WTC11 (cell line): ENCODE results near the gene CDC20B. TPM values are rescaled to one million over a fixed set of nuclear protein-coding genes. Genes with fewer than 3 reads are reported as not detected.
"Not testable (repeated sequence)": the region's sequence is repeated elsewhere in the genome, so short reads cannot be mapped to it uniquely, and the experiment has no call there.

ENCODE experiments used
- ATAC-seq: fragments of 200-7000 bp; cut with Tn5 transposase; 2 replicates; pipeline ENCODE4 v1.10.0; 2021; ENCODE audit warnings: mild to moderate bottlenecking, moderate library complexity
- CTCF ChIA-PET: fragments of 300-600 bp; sonication (Branson Sonifier 250); formaldehyde crosslinking; loops from one replicate; lab custom pipeline; 2021; ENCODE audit warnings: antibody characterized with exemption; lab: Charles Lee
- POLR2A ChIA-PET: fragments of 350-600 bp; sonication (Branson Sonifier 250); formaldehyde crosslinking; loops from one replicate; lab custom pipeline; 2021; ENCODE audit warnings: antibody characterized with exemption; lab: Charles Lee
- DNase-seq: peaks from one replicate; pipeline ENCODE4 v3.0.0; 2021; ENCODE audit warnings: low spot score
- H3K27ac Mint-ChIP-seq: 2 replicates; pipeline ENCODE4 v1.8.0; 2021; ENCODE audit warnings: mixed read lengths
- H3K27me3 Mint-ChIP-seq: 2 replicates; pipeline ENCODE4 v1.8.0; 2021; ENCODE audit warnings: low read depth, mild to moderate bottlenecking, moderate library complexity, mixed read lengths
- H3K36me3 Mint-ChIP-seq: 2 replicates; pipeline ENCODE4 v1.8.0; 2021; ENCODE audit warnings: mixed read lengths
- H3K4me1 Mint-ChIP-seq: 2 replicates; pipeline ENCODE4 v1.8.0; 2022; ENCODE audit warnings: mixed read lengths
- H3K4me3 Mint-ChIP-seq: 2 replicates; pipeline ENCODE4 v1.8.0; 2021; ENCODE audit warnings: mild to moderate bottlenecking, moderate library complexity, mixed read lengths
- H3K9me3 Mint-ChIP-seq: 2 replicates; pipeline ENCODE4 v1.8.0; 2021; ENCODE audit warnings: mixed read lengths
- ATF2 ChIP-seq: sonication (generic); formaldehyde crosslinking; IDR thresholded peaks from 2 replicates; pipeline ENCODE4 v1.8.1; 2022; ENCODE audit warnings: low read depth, missing genetic modification reagents, borderline replicate concordance
- ESRRA ChIP-seq: sonication (generic); formaldehyde crosslinking; IDR thresholded peaks from 2 replicates; pipeline ENCODE4 v1.8.1; 2022; ENCODE audit warnings: mild to moderate bottlenecking, missing genetic modification reagents, borderline replicate concordance
- ETV6 ChIP-seq: sonication (generic); formaldehyde crosslinking; IDR thresholded peaks from 2 replicates; pipeline ENCODE4 v1.8.1; 2022; ENCODE audit warnings: mild to moderate bottlenecking, missing genetic modification reagents
- GTF2I ChIP-seq: fragments of 250-450 bp; sonication (Bioruptor Pico); conservative IDR thresholded peaks from 2 replicates; pipeline ENCODE4 v1.4.0; 2021; ENCODE audit warnings: mild to moderate bottlenecking
- HMGA2 ChIP-seq: fragments of 250-450 bp; sonication (Bioruptor Pico); IDR thresholded peaks from 2 replicates; pipeline ENCODE4 v1.4.0; 2021; ENCODE audit warnings: mild to moderate bottlenecking, moderate library complexity
- IRF2 ChIP-seq: sonication (generic); formaldehyde crosslinking; IDR thresholded peaks from 2 replicates; pipeline ENCODE4 v1.8.0; 2022; ENCODE audit warnings: low read depth, missing genetic modification reagents, borderline replicate concordance
- JAZF1 ChIP-seq: fragments of 250-450 bp; sonication (Bioruptor Pico); IDR thresholded peaks from 2 replicates; pipeline ENCODE4 v1.9.0; 2021; ENCODE audit warnings: moderate library complexity, mild to moderate bottlenecking, inconsistent platforms
- NFATC4 ChIP-seq: fragments of 250-450 bp; sonication (Bioruptor Pico); IDR thresholded peaks from 2 replicates; pipeline ENCODE4 v1.9.0; 2021; ENCODE audit warnings: mild to moderate bottlenecking
- NFE2L1 ChIP-seq: sonication (generic); formaldehyde crosslinking; IDR thresholded peaks from 2 replicates; pipeline ENCODE4 v1.8.1; 2023; ENCODE audit warnings: missing genetic modification reagents
- OVOL2 ChIP-seq: fragments of 250-450 bp; sonication (Bioruptor Pico); IDR thresholded peaks from 2 replicates; pipeline ENCODE4 v1.9.0; 2021; ENCODE audit warnings: mild to moderate bottlenecking, borderline replicate concordance
- PRRX2 ChIP-seq: fragments of 250-450 bp; sonication (Bioruptor Pico); IDR thresholded peaks from 2 replicates; pipeline ENCODE4 v1.8.0; 2021; ENCODE audit warnings: mild to moderate bottlenecking
- SMAD3 ChIP-seq: sonication (generic); formaldehyde crosslinking; IDR thresholded peaks from 2 replicates; pipeline ENCODE4 v1.8.0; 2022; ENCODE audit warnings: missing genetic modification reagents, mild to moderate bottlenecking, borderline replicate concordance
- SMAD4 ChIP-seq: sonication (generic); formaldehyde crosslinking; IDR thresholded peaks from 2 replicates; pipeline ENCODE4 v1.8.0; 2022; ENCODE audit warnings: mild to moderate bottlenecking, missing genetic modification reagents
- SOX15 ChIP-seq: fragments of 250-450 bp; sonication (Bioruptor Pico); IDR thresholded peaks from 2 replicates; pipeline ENCODE4 v1.9.0; 2021; ENCODE audit warnings: mild to moderate bottlenecking
- TEAD1 ChIP-seq: sonication (generic); formaldehyde crosslinking; IDR thresholded peaks from 2 replicates; pipeline ENCODE4 v1.8.0; 2022; ENCODE audit warnings: mild to moderate bottlenecking, missing genetic modification reagents
- USF1 ChIP-seq: sonication (generic); formaldehyde crosslinking; IDR thresholded peaks from 2 replicates; pipeline ENCODE4 v1.8.0; 2022; ENCODE audit warnings: mild to moderate bottlenecking, missing genetic modification reagents
- ZNF317 ChIP-seq: sonication (generic); formaldehyde crosslinking; IDR thresholded peaks from 2 replicates; pipeline ENCODE4 v1.8.1; 2023; ENCODE audit warnings: low read depth, mild to moderate bottlenecking, moderate library complexity, missing genetic modification reagents, borderline replicate concordance
- ZNF423 ChIP-seq: fragments of 250-450 bp; sonication (Bioruptor Pico); IDR thresholded peaks from 2 replicates; pipeline ENCODE4 v2.1.2; 2022; ENCODE audit warnings: mild to moderate bottlenecking, moderate library complexity
- total RNA-seq: library from RNA; stranded (reverse); gene quantifications from 3 replicates; pipeline ENCODE4 v1.2.3, GENCODE V29; 2021
- TF ChIP-seq, protein P1 (sequence below): fragments of 250-450 bp; sonication (Bioruptor Pico); IDR thresholded peaks from 2 replicates; pipeline ENCODE4 v2.1.2; 2022; ENCODE audit warnings: mild to moderate bottlenecking, moderate library complexity
- TF ChIP-seq, protein P2 (sequence below): sonication (generic); formaldehyde crosslinking; conservative IDR thresholded peaks from 2 replicates; pipeline ENCODE4 v1.8.1; 2022; ENCODE audit warnings: mild to moderate bottlenecking, missing genetic modification reagents
- TF ChIP-seq, protein P3 (sequence below): sonication (generic); formaldehyde crosslinking; IDR thresholded peaks from 2 replicates; pipeline ENCODE4 v1.8.1; 2023; ENCODE audit warnings: mild to moderate bottlenecking, moderate library complexity, missing genetic modification reagents
- TF ChIP-seq, protein P4 (sequence below): sonication (generic); formaldehyde crosslinking; IDR thresholded peaks from 2 replicates; pipeline ENCODE4 v1.8.1; 2022; ENCODE audit warnings: low read depth, mild to moderate bottlenecking, moderate library complexity, missing genetic modification reagents, borderline replicate concordance

The CDC20B gene
- total RNA-seq, 1 experiment from 2014 or later: not detected

- TF ChIP-seq, protein P1, sequence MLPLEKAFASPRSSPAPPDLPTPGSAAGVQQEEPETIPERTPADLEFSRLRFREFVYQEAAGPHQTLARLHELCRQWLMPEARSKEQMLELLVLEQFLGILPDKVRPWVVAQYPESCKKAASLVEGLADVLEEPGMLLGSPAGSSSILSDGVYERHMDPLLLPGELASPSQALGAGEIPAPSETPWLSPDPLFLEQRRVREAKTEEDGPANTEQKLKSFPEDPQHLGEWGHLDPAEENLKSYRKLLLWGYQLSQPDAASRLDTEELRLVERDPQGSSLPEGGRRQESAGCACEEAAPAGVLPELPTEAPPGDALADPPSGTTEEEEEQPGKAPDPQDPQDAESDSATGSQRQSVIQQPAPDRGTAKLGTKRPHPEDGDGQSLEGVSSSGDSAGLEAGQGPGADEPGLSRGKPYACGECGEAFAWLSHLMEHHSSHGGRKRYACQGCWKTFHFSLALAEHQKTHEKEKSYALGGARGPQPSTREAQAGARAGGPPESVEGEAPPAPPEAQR (CRISPR knock-in tag): no peak
Observed at GRCh38 chr5:55096182-55096581, 76.8 kb downstream of the CDC20B start (continued).

DNA sequence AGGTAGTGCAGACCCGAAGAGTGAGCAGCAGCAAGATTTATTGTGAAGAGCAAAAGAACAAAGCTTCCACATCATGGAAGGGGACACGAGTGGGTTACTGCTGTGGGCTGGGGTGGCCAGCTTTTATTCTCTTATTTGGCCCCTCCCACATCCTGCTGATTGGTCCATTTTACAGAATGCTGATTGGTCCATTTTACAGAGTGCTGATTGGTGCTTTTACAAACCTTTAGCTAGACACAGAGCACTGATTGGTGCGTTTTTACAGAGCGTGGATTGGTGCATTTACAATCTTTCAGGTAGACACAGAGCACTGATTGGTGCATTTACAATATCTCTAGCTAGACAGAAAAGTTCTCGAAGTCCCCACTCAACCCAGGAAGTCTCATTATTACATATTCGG, 82.0 kb downstream of the CDC20B start:
- POLR2A ChIA-PET, H3K27ac Mint-ChIP-seq, H3K4me3 Mint-ChIP-seq, ATAC-seq, DNase-seq: not testable (repeated sequence)
- CTCF ChIA-PET: interaction anchor here (1.1 kb wide), 1 partner anchor 147 kb away, joined by 3 read pairs; no protein-coding TSS in a partner anchor
- peaks cover 14% of the 10 kb centered on the region for H3K36me3 Mint-ChIP-seq
- H3K4me1 Mint-ChIP-seq: peaks cover 18% of the 10 kb centered on the region
- peaks cover 44% of the 10 kb centered on the region for H3K9me3 Mint-ChIP-seq
- peaks cover 28% of the 10 kb centered on the region for H3K27me3 Mint-ChIP-seq

GRCh38 chr5:55089301-55089700, 83.7 kb downstream of the CDC20B start:
- POLR2A ChIA-PET, ATAC-seq, DNase-seq, H3K4me3 Mint-ChIP-seq, H3K27ac Mint-ChIP-seq: not testable (repeated sequence)
- peak; percentile 49; the same call in 1 of the 2 replicates for TF ChIP-seq ZNF423
- Mint-ChIP-seq H3K27me3 (peaks cover 28% of the 10 kb centered on the region), H3K36me3 (peaks cover 23% of the 10 kb centered on the region), H3K4me1 (peaks cover 22% of the 10 kb centered on the region), H3K9me3 (peaks cover 54% of the 10 kb centered on the region)
- CTCF ChIA-PET: interaction anchor here (1.0 kb wide), 1 partner anchor 130 kb away, joined by 4 read pairs; no protein-coding TSS in a partner anchor

DNA sequence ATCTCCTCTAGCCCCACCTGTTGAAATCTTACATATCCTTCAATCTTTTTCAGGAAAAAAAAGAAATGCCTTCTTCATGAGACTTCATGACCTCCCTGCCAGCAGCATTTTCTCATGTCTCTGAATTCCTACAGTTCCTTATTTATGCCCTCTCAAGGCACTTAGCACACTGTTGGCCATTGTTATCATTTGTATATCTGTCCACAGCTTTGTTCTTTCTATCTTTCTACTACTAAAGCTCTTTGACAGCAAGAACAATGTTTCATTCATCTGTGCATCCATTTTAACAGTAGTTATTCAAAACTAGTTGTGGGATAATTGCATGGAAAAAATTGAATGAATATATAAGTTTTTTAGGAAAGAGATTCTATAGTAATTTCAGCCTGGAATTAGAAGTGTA, 91.4 kb downstream of the CDC20B start:
- ATAC-seq: no peak
- peaks cover 54% of the 10 kb centered on the region for H3K36me3 Mint-ChIP-seq
- TF ChIP-seq ESRRA (CRISPR knock-in tag) (no peak), TEAD1 (CRISPR knock-in tag) (no peak), ZNF317 (CRISPR knock-in tag) (no peak)
- TF ChIP-seq, protein P2, sequence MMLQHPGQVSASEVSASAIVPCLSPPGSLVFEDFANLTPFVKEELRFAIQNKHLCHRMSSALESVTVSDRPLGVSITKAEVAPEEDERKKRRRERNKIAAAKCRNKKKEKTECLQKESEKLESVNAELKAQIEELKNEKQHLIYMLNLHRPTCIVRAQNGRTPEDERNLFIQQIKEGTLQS: no peak
- TF ChIP-seq, protein P3, sequence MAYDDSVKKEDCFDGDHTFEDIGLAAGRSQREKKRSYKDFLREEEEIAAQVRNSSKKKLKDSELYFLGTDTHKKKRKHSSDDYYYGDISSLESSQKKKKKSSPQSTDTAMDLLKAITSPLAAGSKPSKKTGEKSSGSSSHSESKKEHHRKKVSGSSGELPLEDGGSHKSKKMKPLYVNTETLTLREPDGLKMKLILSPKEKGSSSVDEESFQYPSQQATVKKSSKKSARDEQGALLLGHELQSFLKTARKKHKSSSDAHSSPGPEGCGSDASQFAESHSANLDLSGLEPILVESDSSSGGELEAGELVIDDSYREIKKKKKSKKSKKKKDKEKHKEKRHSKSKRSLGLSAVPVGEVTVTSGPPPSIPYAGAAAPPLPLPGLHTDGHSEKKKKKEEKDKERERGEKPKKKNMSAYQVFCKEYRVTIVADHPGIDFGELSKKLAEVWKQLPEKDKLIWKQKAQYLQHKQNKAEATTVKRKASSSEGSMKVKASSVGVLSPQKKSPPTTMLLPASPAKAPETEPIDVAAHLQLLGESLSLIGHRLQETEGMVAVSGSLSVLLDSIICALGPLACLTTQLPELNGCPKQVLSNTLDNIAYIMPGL: no peak
- peaks cover 75% of the 10 kb centered on the region for H3K9me3 Mint-ChIP-seq
- CTCF ChIA-PET: no interaction called here
- no peak overlapping the region for H3K4me3 Mint-ChIP-seq
- POLR2A ChIA-PET: no interaction called here
- no peak overlapping the region for H3K27ac Mint-ChIP-seq
- DNase-seq: no peak
- H3K4me1 Mint-ChIP-seq: peaks cover 7% of the 10 kb centered on the region
- H3K27me3 Mint-ChIP-seq: peaks cover 12% of the 10 kb centered on the region

DNA sequence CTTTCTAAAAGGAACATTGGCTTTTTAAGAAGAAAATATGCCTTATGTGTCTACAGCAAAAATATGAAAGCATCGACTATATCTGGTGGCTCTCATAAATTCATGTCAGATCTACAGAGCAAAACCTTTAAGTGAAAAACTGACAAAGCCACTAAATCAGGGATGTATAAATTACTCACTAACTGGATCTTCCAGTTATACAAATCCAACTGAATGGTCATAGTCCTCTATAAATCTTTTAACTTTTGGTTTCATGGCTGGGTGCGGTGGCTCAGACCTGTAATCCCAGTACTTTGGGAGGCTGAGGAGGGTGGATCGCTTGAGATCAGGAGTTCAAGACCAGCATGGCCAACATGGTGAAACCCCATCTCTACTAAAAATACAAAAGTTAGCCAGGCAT, 99.8 kb downstream of the CDC20B start:
- no peaks in the 10 kb centered on the region for H3K27me3 Mint-ChIP-seq
- 0 out of 2 replicates have a peak, but pooled peaks cover 4% of the 10 kb centered on the region for H3K4me1 Mint-ChIP-seq
- ChIA-PET CTCF (interaction anchor here (0.7 to 1.2 kb wide), 2 partner anchors 113 to 167 kb away, joined by 3 read pairs; no protein-coding TSS in a partner anchor), POLR2A (no interaction called here)
- H3K4me3 Mint-ChIP-seq: no peak overlapping the region
- TF ChIP-seq ETV6 (CRISPR knock-in tag) (no peak), OVOL2 (CRISPR knock-in tag) (no peak), NFATC4 (CRISPR knock-in tag) (no peak), PRRX2 (no peak), NFE2L1 (CRISPR knock-in tag) (no peak), IRF2 (CRISPR knock-in tag) (no peak), HMGA2 (no peak), GTF2I (no peak), SOX15 (CRISPR knock-in tag) (no peak), ATF2 (no peak), USF1 (CRISPR knock-in tag) (no peak), SMAD4 (CRISPR knock-in tag) (no peak), SMAD3 (no peak), JAZF1 (CRISPR knock-in tag) (no peak)
- TF ChIP-seq, protein P4, sequence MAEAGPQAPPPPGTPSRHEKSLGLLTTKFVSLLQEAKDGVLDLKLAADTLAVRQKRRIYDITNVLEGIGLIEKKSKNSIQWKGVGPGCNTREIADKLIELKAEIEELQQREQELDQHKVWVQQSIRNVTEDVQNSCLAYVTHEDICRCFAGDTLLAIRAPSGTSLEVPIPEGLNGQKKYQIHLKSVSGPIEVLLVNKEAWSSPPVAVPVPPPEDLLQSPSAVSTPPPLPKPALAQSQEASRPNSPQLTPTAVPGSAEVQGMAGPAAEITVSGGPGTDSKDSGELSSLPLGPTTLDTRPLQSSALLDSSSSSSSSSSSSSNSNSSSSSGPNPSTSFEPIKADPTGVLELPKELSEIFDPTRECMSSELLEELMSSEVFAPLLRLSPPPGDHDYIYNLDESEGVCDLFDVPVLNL: no peak
- H3K9me3 Mint-ChIP-seq: peaks cover 10% of the 10 kb centered on the region
- H3K27ac Mint-ChIP-seq: no peak overlapping the region
- ATAC-seq (no peak), DNase-seq (no peak)
- no peaks in the 10 kb centered on the region for H3K36me3 Mint-ChIP-seq
